Measurements from ENCODE around the gene ARID1B. TPM values are rescaled to one million over a fixed set of nuclear protein-coding genes. Genes with fewer than 3 reads are reported as not detected.

Gene ARID1B
- total and polyA plus RNA-seq, 10 of the 15 experiments (the other 5 are each of a cell fraction or from before 2014, with no cell fraction given) = 24.7 to 133 (median 54.6) TPM

DNA sequence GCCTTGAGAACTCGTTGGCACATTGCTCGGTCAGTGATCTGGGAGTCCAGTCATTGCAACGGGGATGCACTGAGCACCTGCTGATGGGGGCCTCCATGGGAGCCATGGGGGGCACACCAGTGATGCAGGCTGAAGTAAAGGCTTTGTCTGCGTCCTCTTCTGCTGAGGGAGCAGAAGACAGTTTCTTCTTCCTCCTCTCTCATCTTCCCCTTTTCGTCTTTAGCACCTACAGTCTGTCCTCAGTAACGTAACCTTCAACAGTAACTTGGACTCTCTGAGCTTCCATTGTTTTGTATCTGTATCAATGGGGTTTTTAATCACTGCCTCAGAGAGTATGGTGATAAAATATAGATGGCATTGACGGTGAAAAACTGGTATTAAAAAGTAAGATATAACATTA is 306.2 kb downstream of the ARID1B start:
- intact Hi-C loops (cut with micrococcal nuclease; ENCODE audit: unreplicated experiment) (no loop called here), in situ Hi-C loops (cut with MboI) (no loop called here)
- no peaks in the 10 kb centered on the region; the same call in 1 of the 2 replicates for H3K79me2 ChIP-seq (ENCODE audit: control insufficient read depth, insufficient read depth, low read length)
- no peaks in the 10 kb centered on the region for H3K4me1 ChIP-seq (ENCODE audit: control insufficient read depth, insufficient read depth, low read length)
- H2AFZ ChIP-seq (ENCODE audit: control insufficient read depth, low read depth, low read length) = no peak overlapping the region
- H3K9me3 ChIP-seq (replicated peaks; ENCODE audit: control insufficient read depth, insufficient read depth, low read length) = no peaks in the 10 kb centered on the region
- ChIA-PET SMC1A (ENCODE audit: uncharacterized antibody, unreplicated experiment) (interaction anchor here (1.0 kb wide), 1 partner anchor 15 kb away, joined by 3 read pairs; no protein-coding TSS in a partner anchor), POLR2A (no interaction called here), RAD21 (ENCODE audit: unreplicated experiment) (no interaction called here), CTCF (no interaction called here)
- no peak overlapping the region for H3K27ac ChIP-seq (ENCODE audit: control insufficient read depth, insufficient read depth)
- 79% methylated on average over 7 of the region's 7 CpGs for WGBS (ENCODE audit: insufficient coverage, insufficient replicate concordance, low lambda C conversion rate, missing lambda C conversion rate)
- no peak overlapping the region for H3K9ac ChIP-seq (ENCODE audit: control insufficient read depth, insufficient read depth, low read length)
- FAIRE-seq (no peak), ATAC-seq (no peak), DNase-seq (ENCODE audit: low read depth, low spot score) (no peak)
- peaks cover 3 to 8% of the 10 kb centered on the region in 2 experiments for H3K36me3 ChIP-seq (ENCODE audit: control insufficient read depth in 2 of 2, insufficient read depth in 2 of 2, low read length in 1 of 2)
- no peak overlapping the region for H3K4me2 ChIP-seq (ENCODE audit: control insufficient read depth, insufficient read depth)
- no TSS peak for BruUV-seq (replicated peaks)
- no peaks in the 10 kb centered on the region for H3K27me3 ChIP-seq (replicated peaks in 1 of 2; ENCODE audit: control insufficient read depth in 2 of 2, insufficient read depth in 2 of 2, low read length in 1 of 2)
- no peaks in the 10 kb centered on the region; the same call in 1 of the 2 replicates for H4K20me1 ChIP-seq (ENCODE audit: control insufficient read depth, insufficient read depth)
- TF ChIP-seq SIX5 (IDR thresholded peaks at IDR 0.05; ENCODE audit: low read depth, low read length, severe bottlenecking) (no peak), KAT2A (conservative IDR thresholded peaks at IDR 0.05; ENCODE audit: control insufficient read depth, low read depth, low read length) (no peak), CBFB (IDR thresholded peaks at IDR 0.05; ENCODE audit: low read depth) (no peak), YY1 (IDR thresholded peaks at IDR 0.05; ENCODE audit: low read depth, low read length) (no peak), TCF3 (IDR thresholded peaks at IDR 0.05; ENCODE audit: borderline replicate concordance, insufficient read depth, low read depth, low read length) (no peak), TCF7 (IDR thresholded peaks at IDR 0.05; ENCODE audit: borderline replicate concordance) (no peak), TBL1XR1 (IDR thresholded peaks at IDR 0.05; ENCODE audit: low read depth, low read length) (no peak), WRNIP1 (IDR thresholded peaks at IDR 0.05; ENCODE audit: borderline replicate concordance, low read depth, low read length) (no peak), TAF1 (IDR thresholded peaks at IDR 0.05; ENCODE audit: borderline replicate concordance, low read depth, low read length) (no peak), PAX8 (IDR thresholded peaks at IDR 0.05) (no peak), NR2C1 (IDR thresholded peaks at IDR 0.05) (no peak), SRF (IDR thresholded peaks at IDR 0.05; ENCODE audit: low read depth in 2 of 2, low read length in 2 of 2) (no peak)
- TF ChIP-seq, protein P1, sequence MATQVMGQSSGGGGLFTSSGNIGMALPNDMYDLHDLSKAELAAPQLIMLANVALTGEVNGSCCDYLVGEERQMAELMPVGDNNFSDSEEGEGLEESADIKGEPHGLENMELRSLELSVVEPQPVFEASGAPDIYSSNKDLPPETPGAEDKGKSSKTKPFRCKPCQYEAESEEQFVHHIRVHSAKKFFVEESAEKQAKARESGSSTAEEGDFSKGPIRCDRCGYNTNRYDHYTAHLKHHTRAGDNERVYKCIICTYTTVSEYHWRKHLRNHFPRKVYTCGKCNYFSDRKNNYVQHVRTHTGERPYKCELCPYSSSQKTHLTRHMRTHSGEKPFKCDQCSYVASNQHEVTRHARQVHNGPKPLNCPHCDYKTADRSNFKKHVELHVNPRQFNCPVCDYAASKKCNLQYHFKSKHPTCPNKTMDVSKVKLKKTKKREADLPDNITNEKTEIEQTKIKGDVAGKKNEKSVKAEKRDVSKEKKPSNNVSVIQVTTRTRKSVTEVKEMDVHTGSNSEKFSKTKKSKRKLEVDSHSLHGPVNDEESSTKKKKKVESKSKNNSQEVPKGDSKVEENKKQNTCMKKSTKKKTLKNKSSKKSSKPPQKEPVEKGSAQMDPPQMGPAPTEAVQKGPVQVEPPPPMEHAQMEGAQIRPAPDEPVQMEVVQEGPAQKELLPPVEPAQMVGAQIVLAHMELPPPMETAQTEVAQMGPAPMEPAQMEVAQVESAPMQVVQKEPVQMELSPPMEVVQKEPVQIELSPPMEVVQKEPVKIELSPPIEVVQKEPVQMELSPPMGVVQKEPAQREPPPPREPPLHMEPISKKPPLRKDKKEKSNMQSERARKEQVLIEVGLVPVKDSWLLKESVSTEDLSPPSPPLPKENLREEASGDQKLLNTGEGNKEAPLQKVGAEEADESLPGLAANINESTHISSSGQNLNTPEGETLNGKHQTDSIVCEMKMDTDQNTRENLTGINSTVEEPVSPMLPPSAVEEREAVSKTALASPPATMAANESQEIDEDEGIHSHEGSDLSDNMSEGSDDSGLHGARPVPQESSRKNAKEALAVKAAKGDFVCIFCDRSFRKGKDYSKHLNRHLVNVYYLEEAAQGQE (IDR thresholded peaks at IDR 0.05; ENCODE audit: low read depth, low read length) = no peak
- TF ChIP-seq, protein P2, sequence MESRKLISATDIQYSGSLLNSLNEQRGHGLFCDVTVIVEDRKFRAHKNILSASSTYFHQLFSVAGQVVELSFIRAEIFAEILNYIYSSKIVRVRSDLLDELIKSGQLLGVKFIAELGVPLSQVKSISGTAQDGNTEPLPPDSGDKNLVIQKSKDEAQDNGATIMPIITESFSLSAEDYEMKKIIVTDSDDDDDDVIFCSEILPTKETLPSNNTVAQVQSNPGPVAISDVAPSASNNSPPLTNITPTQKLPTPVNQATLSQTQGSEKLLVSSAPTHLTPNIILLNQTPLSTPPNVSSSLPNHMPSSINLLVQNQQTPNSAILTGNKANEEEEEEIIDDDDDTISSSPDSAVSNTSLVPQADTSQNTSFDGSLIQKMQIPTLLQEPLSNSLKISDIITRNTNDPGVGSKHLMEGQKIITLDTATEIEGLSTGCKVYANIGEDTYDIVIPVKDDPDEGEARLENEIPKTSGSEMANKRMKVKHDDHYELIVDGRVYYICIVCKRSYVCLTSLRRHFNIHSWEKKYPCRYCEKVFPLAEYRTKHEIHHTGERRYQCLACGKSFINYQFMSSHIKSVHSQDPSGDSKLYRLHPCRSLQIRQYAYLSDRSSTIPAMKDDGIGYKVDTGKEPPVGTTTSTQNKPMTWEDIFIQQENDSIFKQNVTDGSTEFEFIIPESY (IDR thresholded peaks at IDR 0.05) = no peak
- TF ChIP-seq, protein P3, sequence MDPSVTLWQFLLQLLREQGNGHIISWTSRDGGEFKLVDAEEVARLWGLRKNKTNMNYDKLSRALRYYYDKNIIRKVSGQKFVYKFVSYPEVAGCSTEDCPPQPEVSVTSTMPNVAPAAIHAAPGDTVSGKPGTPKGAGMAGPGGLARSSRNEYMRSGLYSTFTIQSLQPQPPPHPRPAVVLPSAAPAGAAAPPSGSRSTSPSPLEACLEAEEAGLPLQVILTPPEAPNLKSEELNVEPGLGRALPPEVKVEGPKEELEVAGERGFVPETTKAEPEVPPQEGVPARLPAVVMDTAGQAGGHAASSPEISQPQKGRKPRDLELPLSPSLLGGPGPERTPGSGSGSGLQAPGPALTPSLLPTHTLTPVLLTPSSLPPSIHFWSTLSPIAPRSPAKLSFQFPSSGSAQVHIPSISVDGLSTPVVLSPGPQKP (IDR thresholded peaks at IDR 0.05; ENCODE audit: low read depth, low read length) = no peak
- TF ChIP-seq, protein P4, sequence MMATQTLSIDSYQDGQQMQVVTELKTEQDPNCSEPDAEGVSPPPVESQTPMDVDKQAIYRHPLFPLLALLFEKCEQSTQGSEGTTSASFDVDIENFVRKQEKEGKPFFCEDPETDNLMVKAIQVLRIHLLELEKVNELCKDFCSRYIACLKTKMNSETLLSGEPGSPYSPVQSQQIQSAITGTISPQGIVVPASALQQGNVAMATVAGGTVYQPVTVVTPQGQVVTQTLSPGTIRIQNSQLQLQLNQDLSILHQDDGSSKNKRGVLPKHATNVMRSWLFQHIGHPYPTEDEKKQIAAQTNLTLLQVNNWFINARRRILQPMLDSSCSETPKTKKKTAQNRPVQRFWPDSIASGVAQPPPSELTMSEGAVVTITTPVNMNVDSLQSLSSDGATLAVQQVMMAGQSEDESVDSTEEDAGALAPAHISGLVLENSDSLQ (IDR thresholded peaks at IDR 0.05) = no peak
- TF ChIP-seq, protein P5, sequence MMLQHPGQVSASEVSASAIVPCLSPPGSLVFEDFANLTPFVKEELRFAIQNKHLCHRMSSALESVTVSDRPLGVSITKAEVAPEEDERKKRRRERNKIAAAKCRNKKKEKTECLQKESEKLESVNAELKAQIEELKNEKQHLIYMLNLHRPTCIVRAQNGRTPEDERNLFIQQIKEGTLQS (IDR thresholded peaks at IDR 0.05; ENCODE audit: borderline replicate concordance, extremely low read depth, low read depth, low read length) = no peak
- no peak overlapping the region for H3K4me3 ChIP-seq

Data from GM12878 (cell line).